Thyroid gland (tissue), 4 donors: Measurements from ENCODE around the gene RCOR1.

Source experiments
- CTCF ChIP-seq, 6 experiments: fragments of 200-600 bp in 3 of 6; fragments of 450-650 bp in 3 of 6; sonication (generic) in 3 of 6; IDR thresholded peaks; one replicate each; pipeline ENCODE4 v1.5.1; 2016 to 2019; ENCODE audit warnings: antibody characterized with exemption in 6 of 6, mild to moderate bottlenecking in 2 of 6, inconsistent platforms in 1 of 6, moderate library complexity in 1 of 6
- POLR2A ChIP-seq, 2 donors: fragments of 450-650 bp; IDR thresholded peaks; one replicate each; pipeline ENCODE4 v1.6.1; 2017; ENCODE audit warnings: antibody characterized with exemption in 2 of 2, mild to moderate bottlenecking in 2 of 2, moderate library complexity in 1 of 2

GRCh38 chr14:102574281-102575159, 17.9 kb upstream of the RCOR1 start:
- TF ChIP-seq CTCF (IDR thresholded peaks at IDR 0.05), result no peak
- TF ChIP-seq POLR2A (IDR thresholded peaks at IDR 0.05), result no peak
